ENCODE results near the gene PREX1.

PREX1 gene

GRCh38 chr20:48736636-48737035 is 91.2 kb downstream of the PREX1 start (continued):
- TF ChIP-seq CREB5 (CRISPR knock-in tag; IDR thresholded peaks at IDR 0.05; ENCODE audit: low read depth), result no peak
- no peak for TF ChIP-seq BACH2 (CRISPR knock-in tag; IDR thresholded peaks at IDR 0.05; ENCODE audit: borderline replicate concordance)
- TF ChIP-seq ESRRG (CRISPR knock-in tag; IDR thresholded peaks at IDR 0.05), result no peak

- TF ChIP-seq ZNF70 (CRISPR knock-in tag; IDR thresholded peaks at IDR 0.05) (no peak), ZFP30 (CRISPR knock-in tag; IDR thresholded peaks at IDR 0.05) (no peak), PPARA (CRISPR knock-in tag; IDR thresholded peaks at IDR 0.05; ENCODE audit: borderline replicate concordance) (no peak), GLIS3 (CRISPR knock-in tag; IDR thresholded peaks at IDR 0.05) (no peak), ISL1 (CRISPR knock-in tag; IDR thresholded peaks at IDR 0.05) (no peak), CSDC2 (CRISPR knock-in tag; IDR thresholded peaks at IDR 0.05) (no peak), ZC3H10 (CRISPR knock-in tag; IDR thresholded peaks at IDR 0.05) (no peak)
- ATAC-seq, result no peak
These were observed 91.6 kb downstream of the PREX1 start for GRCh38 chr20:48736231-48736630.

- no peak for TF ChIP-seq PPARA (CRISPR knock-in tag; IDR thresholded peaks at IDR 0.05; ENCODE audit: borderline replicate concordance)
- no peak for TF ChIP-seq SNAI2 (CRISPR knock-in tag; IDR thresholded peaks at IDR 0.05)
- no peak for TF ChIP-seq ARNTL (CRISPR knock-in tag; IDR thresholded peaks at IDR 0.05; ENCODE audit: borderline replicate concordance, low read depth)
- TF ChIP-seq POU6F1 (CRISPR knock-in tag; IDR thresholded peaks at IDR 0.05; ENCODE audit: borderline replicate concordance, low read depth), result no peak
- TF ChIP-seq ZC3H10 (CRISPR knock-in tag; IDR thresholded peaks at IDR 0.05), result no peak
- no peak for TF ChIP-seq TSHZ2 (CRISPR knock-in tag; IDR thresholded peaks at IDR 0.05)
- no peak for TF ChIP-seq TCF4 (CRISPR knock-in tag; IDR thresholded peaks at IDR 0.05; ENCODE audit: borderline replicate concordance)
- no peak for TF ChIP-seq BACH2 (CRISPR knock-in tag; IDR thresholded peaks at IDR 0.05; ENCODE audit: borderline replicate concordance)
- TF ChIP-seq ZFP30 (CRISPR knock-in tag; IDR thresholded peaks at IDR 0.05), result no peak
- no peak for TF ChIP-seq GLIS3 (CRISPR knock-in tag; IDR thresholded peaks at IDR 0.05)
- no peak for TF ChIP-seq RARB (CRISPR knock-in tag; IDR thresholded peaks at IDR 0.05)
- no peak for TF ChIP-seq ZNF70 (CRISPR knock-in tag; IDR thresholded peaks at IDR 0.05)
- no peak for ATAC-seq
These were observed 92.7 kb downstream of the PREX1 start for GRCh38 chr20:48735112-48735511.

GRCh38 chr20:48734104-48734749 is 93.6 kb downstream of the PREX1 start:
- TF ChIP-seq ZFP3 (CRISPR knock-in tag; IDR thresholded peaks at IDR 0.05), result no peak
- TF ChIP-seq CREB5 (CRISPR knock-in tag; IDR thresholded peaks at IDR 0.05; ENCODE audit: low read depth), result no peak
- no peak for TF ChIP-seq ESRRG (CRISPR knock-in tag; IDR thresholded peaks at IDR 0.05)
- no peak for TF ChIP-seq ZNF8 (CRISPR knock-in tag; IDR thresholded peaks at IDR 0.05)
- TF ChIP-seq TCF4 (CRISPR knock-in tag; IDR thresholded peaks at IDR 0.05; ENCODE audit: borderline replicate concordance), result no peak
- no peak for TF ChIP-seq TOX (CRISPR knock-in tag; IDR thresholded peaks at IDR 0.05; ENCODE audit: borderline replicate concordance)
- TF ChIP-seq ZNF565 (CRISPR knock-in tag; conservative IDR thresholded peaks at IDR 0.05; ENCODE audit: low read depth), result no peak
- TF ChIP-seq PATZ1 (CRISPR knock-in tag; IDR thresholded peaks at IDR 0.05; ENCODE audit: borderline replicate concordance), result no peak
- TF ChIP-seq PPARA (CRISPR knock-in tag; IDR thresholded peaks at IDR 0.05; ENCODE audit: borderline replicate concordance), result no peak
- TF ChIP-seq CSRNP3 (CRISPR knock-in tag; IDR thresholded peaks at IDR 0.05), result no peak
- TF ChIP-seq ISL1 (CRISPR knock-in tag; IDR thresholded peaks at IDR 0.05), result no peak
- no peak for TF ChIP-seq GLIS3 (CRISPR knock-in tag; IDR thresholded peaks at IDR 0.05)
- TF ChIP-seq OSR1 (CRISPR knock-in tag; IDR thresholded peaks at IDR 0.05), result no peak
- TF ChIP-seq BACH2 (CRISPR knock-in tag; IDR thresholded peaks at IDR 0.05; ENCODE audit: borderline replicate concordance), result no peak
- no peak for ATAC-seq
